ENCODE results near the gene ZNF593OS. TPM values are rescaled to one million over a fixed set of nuclear protein-coding genes. Genes with fewer than 3 reads are reported as not detected.

The ZNF593OS gene
- not detected in 2 replicates for polyA plus RNA-seq (2013)

DNA sequence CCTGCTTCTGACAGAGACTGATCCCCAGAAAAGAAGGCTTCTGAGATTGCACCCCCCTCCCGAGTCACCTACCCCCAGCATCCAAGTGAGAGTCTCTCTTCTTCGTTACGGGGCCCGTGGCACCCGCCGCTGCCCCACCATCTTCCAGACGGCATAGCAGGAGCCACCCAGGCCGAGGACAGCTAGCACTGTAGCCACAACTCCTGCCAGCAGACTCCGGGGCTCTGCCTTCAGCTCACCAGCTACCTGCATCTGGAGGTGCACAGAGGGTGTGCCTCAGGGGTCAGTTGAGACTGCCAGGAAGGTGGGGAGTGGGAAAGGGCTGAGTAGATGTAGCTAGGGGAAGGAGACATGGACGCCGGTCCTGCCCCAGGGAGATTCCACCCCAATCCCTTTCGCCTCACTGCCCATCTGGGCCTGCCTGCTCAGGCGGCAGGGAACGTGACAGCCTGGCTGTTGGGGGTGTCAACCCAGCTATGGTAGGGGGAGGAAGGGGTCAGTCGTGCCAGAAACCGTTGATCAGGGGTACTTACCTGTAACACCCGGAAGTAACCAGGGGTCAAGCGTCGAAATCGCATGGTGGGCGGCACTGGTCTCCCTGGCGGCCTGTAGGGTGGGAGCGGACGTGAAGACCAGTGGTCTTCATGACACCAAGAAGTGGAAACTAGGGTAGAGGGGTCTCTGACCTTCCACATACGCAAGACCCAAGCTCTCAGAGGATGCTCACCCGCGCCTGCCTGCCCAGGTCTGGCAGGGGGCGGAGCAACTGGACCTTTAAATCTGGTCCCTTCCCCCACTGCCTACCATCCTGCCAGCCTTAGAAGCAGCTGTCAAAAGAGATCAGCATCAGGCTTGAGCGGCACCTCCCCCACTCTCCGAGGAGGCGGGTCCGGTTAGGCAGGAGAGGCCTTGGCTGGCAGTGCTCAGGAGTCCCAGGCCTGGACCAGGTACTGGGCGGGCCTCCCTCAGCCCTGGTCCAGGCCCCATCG lies at the start of gene ZNF593OS:
ZNF593OS (minus strand) TSS at position 749 of the 989 bp plus-strand sequence; CDS start at position 578, 171 bp downstream.
- no peak within 1 kb of the TSS for H4K12ac ChIP-seq (ENCODE audit: low read depth, low read length)
- H3K4me3 ChIP-seq (ENCODE audit: low read depth, low read length) = peak within 1 kb of the TSS; percentile 21
- no peak within 1 kb of the TSS for H2AK5ac ChIP-seq (ENCODE audit: low read length)
- H3K23ac ChIP-seq (ENCODE audit: low read length) = no peak within 1 kb of the TSS
- no peak within 1 kb of the TSS for H2BK12ac ChIP-seq (ENCODE audit: low read length)
- H3K18ac ChIP-seq (ENCODE audit: low read length) = no peak within 1 kb of the TSS
- H3K4ac ChIP-seq (ENCODE audit: low read depth, low read length) = no peak within 1 kb of the TSS
- no peak within 1 kb of the TSS for H3K27ac ChIP-seq (ENCODE audit: low read depth, low read length)
- H4K91ac ChIP-seq (ENCODE audit: low read depth, low read length) = no peak within 1 kb of the TSS
- no CpG with 5 or more reads among the region's 34 CpGs for WGBS (ENCODE audit: extremely low coverage, insufficient coverage, insufficient read length)
- peaks cover 8 to 11% of the 10 kb centered on the region in 2 experiments for H3K36me3 ChIP-seq (ENCODE audit: control insufficient read depth in 1 of 2, insufficient read depth in 2 of 2, low read length in 2 of 2)
- H4K8ac ChIP-seq (ENCODE audit: low read depth, low read length) = no peak within 1 kb of the TSS
- no peaks in the 10 kb centered on the region for H3K27me3 ChIP-seq (ENCODE audit: insufficient read depth, low read length)
- H2AFZ ChIP-seq (ENCODE audit: insufficient read depth, low read length, poor library complexity) = no peak within 1 kb of the TSS
- H2BK120ac ChIP-seq (ENCODE audit: insufficient read depth, low read length, poor library complexity) = no peak within 1 kb of the TSS
- H3K79me2 ChIP-seq (ENCODE audit: control insufficient read depth, insufficient read depth, low read length, poor library complexity) = peaks cover 5% of the 10 kb centered on the region
- no peak within 1 kb of the TSS for H3K9ac ChIP-seq (ENCODE audit: low read length)
- peaks cover 7% of the 10 kb centered on the region for H3K79me1 ChIP-seq (ENCODE audit: low read length)
- DNase-seq = no peak
- peak within 1 kb of the TSS; percentile 74 for H3K4me2 ChIP-seq (ENCODE audit: low read length)
- H3K9me3 ChIP-seq (ENCODE audit: insufficient read depth, low read depth, low read length) = no peaks in the 10 kb centered on the region
- peaks cover 6 to 10% of the 10 kb centered on the region in 2 experiments for H3K4me1 ChIP-seq (ENCODE audit: control insufficient read depth in 1 of 2, insufficient read depth in 2 of 2, low read length in 2 of 2)
- no peak within 1 kb of the TSS for H2BK5ac ChIP-seq (ENCODE audit: low read depth, low read length, poor library complexity)
- H3K14ac ChIP-seq (ENCODE audit: low read length) = no peak within 1 kb of the TSS

DNA sequence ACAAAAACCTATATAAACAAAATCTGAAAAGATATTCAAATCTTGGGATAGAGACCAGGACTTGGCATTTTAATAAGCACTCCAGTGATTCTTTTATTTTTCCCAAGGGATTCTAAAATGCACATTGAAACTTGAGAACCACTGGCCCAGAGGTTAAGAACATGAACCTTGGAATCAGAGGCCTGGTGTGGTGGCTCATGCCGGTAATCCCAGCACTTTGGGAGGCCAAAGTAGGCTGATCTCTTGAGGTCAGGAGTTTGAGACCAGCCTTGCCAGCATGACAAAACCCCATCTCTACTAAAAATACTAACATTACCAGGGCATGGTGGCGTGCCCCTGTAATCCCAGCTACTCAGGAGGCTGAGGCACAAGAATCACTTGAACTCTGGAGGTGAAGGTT lies 49.5 kb upstream of the ZNF593OS start:
- Histone ChIP-seq H3K9me3 (ENCODE audit: insufficient read depth, low read depth, low read length) (peaks cover 3% of the 10 kb centered on the region), H4K8ac (ENCODE audit: low read depth, low read length) (no peak overlapping the region), H2BK120ac (ENCODE audit: insufficient read depth, low read length, poor library complexity) (no peak overlapping the region), H4K12ac (ENCODE audit: low read depth, low read length) (no peak overlapping the region), H3K4me3 (ENCODE audit: low read depth, low read length) (no peak overlapping the region), H2AFZ (ENCODE audit: insufficient read depth, low read length, poor library complexity) (no peak overlapping the region), H3K27ac (ENCODE audit: low read depth, low read length) (no peak overlapping the region), H3K79me1 (ENCODE audit: low read length) (no peaks in the 10 kb centered on the region), H3K4me2 (ENCODE audit: low read length) (no peak overlapping the region), H2AK5ac (ENCODE audit: low read length) (no peak overlapping the region), H2BK5ac (ENCODE audit: low read depth, low read length, poor library complexity) (no peak overlapping the region), H3K23ac (ENCODE audit: low read length) (no peak overlapping the region), H3K27me3 (ENCODE audit: insufficient read depth, low read length) (no peaks in the 10 kb centered on the region), H3K4ac (ENCODE audit: low read depth, low read length) (no peak overlapping the region), H3K36me3 (ENCODE audit: control insufficient read depth in 1 of 2, insufficient read depth in 2 of 2, low read length in 2 of 2) (no peaks in the 10 kb centered on the region), H3K79me2 (ENCODE audit: control insufficient read depth, insufficient read depth, low read length, poor library complexity) (no peaks in the 10 kb centered on the region), H4K91ac (ENCODE audit: low read depth, low read length) (no peak overlapping the region), H3K4me1 (ENCODE audit: control insufficient read depth in 1 of 2, insufficient read depth in 2 of 2, low read length in 2 of 2) (peaks cover 8 to 9% of the 10 kb centered on the region in 2 experiments), H2BK12ac (ENCODE audit: low read length) (no peak overlapping the region), H3K14ac (ENCODE audit: low read length) (no peak overlapping the region), H3K9ac (ENCODE audit: low read length) (no peak overlapping the region), H3K18ac (ENCODE audit: low read length) (no peak overlapping the region)
- no CpG with 5 or more reads among the region's 2 CpGs for WGBS (ENCODE audit: extremely low coverage, insufficient coverage, insufficient read length)
- no peak for DNase-seq

DNA sequence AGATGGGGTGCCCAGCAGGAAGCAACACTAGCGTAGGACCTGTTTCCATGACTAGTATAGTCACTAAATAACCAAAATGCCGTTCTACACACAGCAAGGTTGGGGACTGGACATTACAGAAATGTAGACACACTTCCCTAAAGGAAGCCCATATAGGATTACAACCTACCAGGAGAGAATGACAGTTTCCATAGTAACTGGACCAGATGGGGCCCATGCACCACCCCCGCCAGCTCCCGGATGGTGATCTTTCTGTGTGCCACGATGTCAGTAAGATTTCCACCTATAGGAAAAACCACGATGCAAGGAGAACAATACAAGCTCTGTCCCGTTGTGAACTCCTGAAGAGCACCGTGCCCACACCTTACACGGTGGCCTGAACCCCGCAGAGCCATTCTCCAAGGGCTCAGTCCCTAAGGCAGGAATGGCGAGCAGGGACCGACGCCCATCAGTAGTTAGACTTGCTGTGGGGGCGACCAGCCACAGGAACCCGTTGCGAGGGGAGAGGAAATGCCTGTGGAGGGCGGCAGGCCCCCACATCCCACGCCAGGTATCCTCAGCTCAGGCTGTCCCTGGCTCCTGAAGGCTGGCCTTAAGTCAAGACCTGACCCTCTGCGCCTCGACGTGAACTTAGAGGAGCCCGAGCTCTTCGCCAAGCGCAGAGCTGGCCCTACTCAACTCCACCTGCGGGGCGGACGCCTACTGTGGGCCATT lies 48.7 kb upstream of the ZNF593OS start:
- Histone ChIP-seq H3K4me1 (ENCODE audit: control insufficient read depth in 1 of 2, insufficient read depth in 2 of 2, low read length in 2 of 2) (peaks cover 3 to 5% of the 10 kb centered on the region in 2 experiments), H3K23ac (ENCODE audit: low read length) (no peak overlapping the region), H2BK5ac (ENCODE audit: low read depth, low read length, poor library complexity) (no peak overlapping the region), H3K4ac (ENCODE audit: low read depth, low read length) (no peak overlapping the region), H3K27me3 (ENCODE audit: insufficient read depth, low read length) (no peaks in the 10 kb centered on the region), H3K79me2 (ENCODE audit: control insufficient read depth, insufficient read depth, low read length, poor library complexity) (no peaks in the 10 kb centered on the region), H2AK5ac (ENCODE audit: low read length) (no peak overlapping the region), H2BK12ac (ENCODE audit: low read length) (no peak overlapping the region), H2BK120ac (ENCODE audit: insufficient read depth, low read length, poor library complexity) (no peak overlapping the region), H3K9ac (ENCODE audit: low read length) (no peak overlapping the region), H3K4me2 (ENCODE audit: low read length) (no peak overlapping the region), H2AFZ (ENCODE audit: insufficient read depth, low read length, poor library complexity) (no peak overlapping the region), H4K12ac (ENCODE audit: low read depth, low read length) (no peak overlapping the region), H3K4me3 (ENCODE audit: low read depth, low read length) (no peak overlapping the region), H3K36me3 (ENCODE audit: control insufficient read depth in 1 of 2, insufficient read depth in 2 of 2, low read length in 2 of 2) (no peaks in the 10 kb centered on the region), H3K14ac (ENCODE audit: low read length) (no peak overlapping the region), H4K8ac (ENCODE audit: low read depth, low read length) (no peak overlapping the region), H3K9me3 (ENCODE audit: insufficient read depth, low read depth, low read length) (peaks cover 3% of the 10 kb centered on the region), H3K27ac (ENCODE audit: low read depth, low read length) (no peak overlapping the region), H3K18ac (ENCODE audit: low read length) (no peak overlapping the region), H4K91ac (ENCODE audit: low read depth, low read length) (no peak overlapping the region), H3K79me1 (ENCODE audit: low read length) (no peaks in the 10 kb centered on the region)
- no CpG with 5 or more reads among the region's 27 CpGs for WGBS (ENCODE audit: extremely low coverage, insufficient coverage, insufficient read length)
- DNase-seq = no peak

DNA sequence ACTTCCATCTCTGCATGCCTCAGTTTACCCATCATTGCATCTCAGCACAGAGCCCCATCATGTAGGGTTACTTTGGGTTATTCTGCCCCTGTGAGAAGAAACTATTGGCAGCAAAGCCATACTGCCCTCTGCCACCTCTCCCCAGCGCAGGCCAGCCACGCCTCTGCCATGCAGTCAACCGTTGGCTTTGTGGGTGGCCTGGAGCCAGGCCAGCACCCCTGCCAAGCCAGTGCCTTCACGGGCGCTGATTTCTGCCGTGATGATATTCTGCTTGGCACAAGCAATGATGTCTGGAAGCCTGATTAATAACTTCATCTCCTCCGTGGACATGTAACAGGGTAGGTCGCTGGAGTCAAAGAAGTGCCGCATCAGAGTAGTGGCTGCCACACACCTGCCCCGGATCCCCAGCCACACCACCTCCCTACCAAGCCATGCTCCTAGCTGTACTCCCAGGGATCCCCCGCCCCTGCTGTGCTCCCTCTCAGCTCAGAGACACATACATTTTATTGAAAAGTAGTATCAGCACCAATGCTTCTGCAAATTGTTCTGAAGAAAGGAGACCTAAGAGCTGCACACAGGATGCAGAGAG lies 47.4 kb upstream of the ZNF593OS start:
- H2AK5ac ChIP-seq (ENCODE audit: low read length) = no peak overlapping the region
- no CpG with 5 or more reads among the region's 11 CpGs for WGBS (ENCODE audit: extremely low coverage, insufficient coverage, insufficient read length)
- peaks cover 0 to 2% of the 10 kb centered on the region in 2 experiments for H3K4me1 ChIP-seq (ENCODE audit: control insufficient read depth in 1 of 2, insufficient read depth in 2 of 2, low read length in 2 of 2)
- no peak overlapping the region for H4K8ac ChIP-seq (ENCODE audit: low read depth, low read length)
- H3K9me3 ChIP-seq (ENCODE audit: insufficient read depth, low read depth, low read length) = no peaks in the 10 kb centered on the region
- H2AFZ ChIP-seq (ENCODE audit: insufficient read depth, low read length, poor library complexity) = no peak overlapping the region
- H3K27ac ChIP-seq (ENCODE audit: low read depth, low read length) = no peak overlapping the region
- no peak overlapping the region for H3K4me3 ChIP-seq (ENCODE audit: low read depth, low read length)
- H2BK5ac ChIP-seq (ENCODE audit: low read depth, low read length, poor library complexity) = no peak overlapping the region
- H3K79me2 ChIP-seq (ENCODE audit: control insufficient read depth, insufficient read depth, low read length, poor library complexity) = no peaks in the 10 kb centered on the region
- DNase-seq = no peak
- H2BK12ac ChIP-seq (ENCODE audit: low read length) = no peak overlapping the region
- H3K23ac ChIP-seq (ENCODE audit: low read length) = no peak overlapping the region
- no peak overlapping the region for H3K18ac ChIP-seq (ENCODE audit: low read length)
- H3K79me1 ChIP-seq (ENCODE audit: low read length) = no peaks in the 10 kb centered on the region
- H3K4ac ChIP-seq (ENCODE audit: low read depth, low read length) = no peak overlapping the region
- H3K27me3 ChIP-seq (ENCODE audit: insufficient read depth, low read length) = no peaks in the 10 kb centered on the region
- H3K9ac ChIP-seq (ENCODE audit: low read length) = no peak overlapping the region
- H2BK120ac ChIP-seq (ENCODE audit: insufficient read depth, low read length, poor library complexity) = no peak overlapping the region
- no peak overlapping the region for H3K4me2 ChIP-seq (ENCODE audit: low read length)
- H3K36me3 ChIP-seq (ENCODE audit: control insufficient read depth in 1 of 2, insufficient read depth in 2 of 2, low read length in 2 of 2) = no peaks in the 10 kb centered on the region
- no peak overlapping the region for H3K14ac ChIP-seq (ENCODE audit: low read length)
- H4K91ac ChIP-seq (ENCODE audit: low read depth, low read length) = no peak overlapping the region
- no peak overlapping the region for H4K12ac ChIP-seq (ENCODE audit: low read depth, low read length)

All from trophoblast cell (in vitro differentiated cells and primary cell).